ENCODE data around the gene IFI30.

The IFI30 gene

DNA sequence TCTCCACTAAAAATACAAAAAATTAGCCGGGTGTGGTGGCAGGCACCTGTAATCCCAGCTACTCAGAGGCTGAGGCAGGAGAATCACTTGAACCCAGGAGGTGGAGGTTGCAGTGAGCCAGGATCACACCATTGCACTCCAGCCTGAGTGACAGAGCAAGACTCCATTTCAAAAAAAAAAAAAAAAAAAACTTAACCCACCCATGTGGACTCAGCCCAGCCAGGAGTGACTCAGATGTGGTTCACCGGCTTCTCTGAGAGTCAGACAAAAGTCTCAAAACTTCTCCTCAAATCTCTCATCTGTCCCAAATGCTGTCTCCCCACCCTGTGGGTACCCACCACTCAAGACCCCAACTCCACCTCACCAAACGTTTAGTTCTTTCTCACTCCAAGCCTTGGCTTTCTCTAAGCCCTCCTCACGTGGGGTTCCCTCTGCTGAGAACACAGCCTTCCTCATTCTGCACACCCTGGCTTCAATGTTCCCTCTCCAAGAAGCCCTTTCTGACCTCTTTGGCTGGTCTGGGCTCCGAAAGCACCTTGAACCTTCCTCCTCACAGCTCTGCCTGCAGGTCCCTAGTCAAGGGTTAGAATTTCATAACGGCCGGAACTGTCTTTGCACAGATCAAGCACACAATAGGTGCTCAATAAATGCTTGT, 41.3 kb downstream of the IFI30 start:
- H3K36me3 ChIP-seq (ENCODE audit: control insufficient read depth, insufficient read depth, low read length): no peaks in the 10 kb centered on the region

DNA sequence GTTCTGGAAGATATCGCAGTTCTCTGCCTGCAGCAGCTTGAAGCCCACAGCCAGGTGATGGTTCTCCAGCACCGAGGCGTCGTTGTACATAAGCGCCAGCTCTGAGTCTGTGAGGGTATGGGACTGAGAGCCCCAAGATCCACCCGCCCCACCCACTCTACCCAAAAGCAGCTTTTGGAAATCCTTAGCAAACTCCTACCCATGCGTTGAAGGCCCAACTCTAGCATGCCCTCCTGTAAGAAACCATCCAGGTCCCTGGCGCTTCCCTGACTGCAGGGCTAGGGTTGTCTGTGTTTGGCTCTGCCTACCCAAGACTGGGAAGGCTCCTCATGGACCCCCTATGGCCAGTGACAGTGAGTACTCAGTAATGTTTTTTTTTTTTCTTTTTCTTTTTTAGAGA, 43.2 kb downstream of the IFI30 start:
- Histone ChIP-seq H3K9ac (ENCODE audit: low read length) (no peak overlapping the region), H3K36me3 (ENCODE audit: control insufficient read depth, insufficient read depth, low read length) (no peaks in the 10 kb centered on the region), H3K4me3 (ENCODE audit: low read length) (no peak overlapping the region), H3K27me3 (ENCODE audit: control insufficient read depth, insufficient read depth, low read length) (peaks cover 8% of the 10 kb centered on the region), H3K9me3 (ENCODE audit: control insufficient read depth, low read length) (no peaks in the 10 kb centered on the region), H3K4me1 (ENCODE audit: control insufficient read depth, insufficient read depth, low read length) (no peaks in the 10 kb centered on the region)

More for the DNA sequence above, 41.3 kb downstream of the IFI30 start:
- Histone ChIP-seq H3K9ac (ENCODE audit: low read length) (no peak overlapping the region), H3K4me1 (ENCODE audit: control insufficient read depth, insufficient read depth, low read length) (no peaks in the 10 kb centered on the region), H3K4me3 (ENCODE audit: low read length) (no peak overlapping the region), H3K9me3 (ENCODE audit: control insufficient read depth, low read length) (no peaks in the 10 kb centered on the region), H3K27me3 (ENCODE audit: control insufficient read depth, insufficient read depth, low read length) (no peaks in the 10 kb centered on the region)

DNA sequence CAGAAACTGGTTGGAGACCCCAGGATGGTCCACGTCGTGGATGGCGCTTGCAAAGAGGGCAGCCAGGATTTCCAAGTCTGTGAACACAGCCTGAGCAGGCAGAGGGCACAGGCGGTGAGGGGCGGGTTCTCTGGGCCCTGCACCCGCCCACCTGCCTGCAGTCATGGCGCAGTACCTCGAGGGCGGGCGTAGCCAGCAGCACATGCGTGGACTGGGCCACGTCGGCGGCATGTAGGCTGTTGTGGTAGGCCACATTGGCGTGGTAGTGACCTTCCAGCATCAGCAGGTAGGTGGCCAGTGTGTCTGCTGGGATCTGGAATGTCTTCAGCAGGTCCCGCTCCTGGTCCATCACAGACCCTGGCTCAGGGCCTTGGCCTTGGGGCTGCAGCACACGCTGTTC, 44.5 kb downstream of the IFI30 start:
- peaks cover 8% of the 10 kb centered on the region for H3K27me3 ChIP-seq (ENCODE audit: control insufficient read depth, insufficient read depth, low read length)
- no peak overlapping the region for H3K4me3 ChIP-seq (ENCODE audit: low read length)
- no peaks in the 10 kb centered on the region for H3K9me3 ChIP-seq (ENCODE audit: control insufficient read depth, low read length)
- no peak overlapping the region for H3K9ac ChIP-seq (ENCODE audit: low read length)
- H3K4me1 ChIP-seq (ENCODE audit: control insufficient read depth, insufficient read depth, low read length): no peaks in the 10 kb centered on the region
- no peaks in the 10 kb centered on the region for H3K36me3 ChIP-seq (ENCODE audit: control insufficient read depth, insufficient read depth, low read length)

DNA sequence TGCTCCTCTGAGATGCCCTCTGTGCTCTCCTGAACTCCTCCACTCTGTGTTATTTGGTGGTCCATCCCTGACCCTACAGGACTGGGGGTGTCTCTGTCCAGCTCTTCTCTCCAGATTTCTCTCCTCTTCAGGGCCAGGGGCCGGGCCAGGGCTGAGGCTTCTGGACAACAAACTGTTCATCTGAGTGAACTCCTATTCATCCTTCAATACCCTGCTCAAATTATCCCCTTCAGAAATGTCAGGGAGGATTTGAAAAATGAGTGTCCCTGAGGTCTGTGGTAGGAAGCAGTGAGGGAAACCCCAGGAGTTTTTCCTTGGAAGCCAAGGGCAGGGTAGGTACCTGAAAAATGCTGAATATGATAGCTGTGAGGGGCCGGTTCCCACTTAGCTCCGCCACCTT, 45.0 kb downstream of the IFI30 start:
- H3K36me3 ChIP-seq (ENCODE audit: control insufficient read depth, insufficient read depth, low read length): no peaks in the 10 kb centered on the region
- H3K4me3 ChIP-seq (ENCODE audit: low read length): no peak overlapping the region
- peaks cover 8% of the 10 kb centered on the region for H3K27me3 ChIP-seq (ENCODE audit: control insufficient read depth, insufficient read depth, low read length)
- H3K9ac ChIP-seq (ENCODE audit: low read length): no peak overlapping the region
- H3K4me1 ChIP-seq (ENCODE audit: control insufficient read depth, insufficient read depth, low read length): no peaks in the 10 kb centered on the region
- no peaks in the 10 kb centered on the region for H3K9me3 ChIP-seq (ENCODE audit: control insufficient read depth, low read length)

DNA sequence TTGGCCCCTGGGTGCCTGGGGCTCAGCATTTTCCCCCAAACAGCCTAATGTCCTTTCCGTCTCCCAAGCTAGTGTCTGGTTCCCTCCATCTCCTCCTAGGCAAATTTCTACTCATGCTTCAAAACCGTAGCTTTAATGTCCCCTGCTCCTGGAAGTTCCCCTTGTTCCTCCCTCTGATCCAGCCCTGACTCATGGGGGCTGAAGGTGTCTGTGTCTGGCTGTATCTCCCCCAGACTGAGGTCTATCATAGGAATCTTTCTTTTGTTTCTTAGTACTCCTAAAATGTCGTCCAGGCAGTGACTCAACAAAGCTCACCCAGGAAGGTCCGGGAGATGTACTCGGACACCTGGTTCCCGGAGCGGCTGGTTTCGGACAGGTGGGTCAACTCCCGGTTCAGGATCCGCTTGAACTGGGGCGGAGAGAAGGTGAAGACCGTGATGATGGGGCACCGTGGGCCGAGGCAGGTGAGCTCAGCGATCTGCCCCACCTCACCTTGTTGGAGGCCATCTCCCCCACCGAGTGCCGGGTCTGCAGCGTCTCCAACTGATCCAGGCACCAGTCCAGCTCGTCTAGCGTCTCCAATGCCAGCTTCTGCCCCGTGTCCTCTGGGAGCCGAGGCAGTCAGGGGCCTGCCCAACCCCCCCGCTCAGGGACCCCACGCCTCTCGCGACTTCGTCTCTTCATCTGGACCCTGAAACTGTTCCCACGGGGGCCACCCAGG, 46.5 kb downstream of the IFI30 start:
- Histone ChIP-seq H3K4me3 (ENCODE audit: low read length) (no peak overlapping the region), H3K9me3 (ENCODE audit: control insufficient read depth, low read length) (no peaks in the 10 kb centered on the region), H3K9ac (ENCODE audit: low read length) (no peak overlapping the region), H3K27me3 (ENCODE audit: control insufficient read depth, insufficient read depth, low read length) (peaks cover 14% of the 10 kb centered on the region), H3K36me3 (ENCODE audit: control insufficient read depth, insufficient read depth, low read length) (no peaks in the 10 kb centered on the region), H3K4me1 (ENCODE audit: control insufficient read depth, insufficient read depth, low read length) (peaks cover 10% of the 10 kb centered on the region)

DNA sequence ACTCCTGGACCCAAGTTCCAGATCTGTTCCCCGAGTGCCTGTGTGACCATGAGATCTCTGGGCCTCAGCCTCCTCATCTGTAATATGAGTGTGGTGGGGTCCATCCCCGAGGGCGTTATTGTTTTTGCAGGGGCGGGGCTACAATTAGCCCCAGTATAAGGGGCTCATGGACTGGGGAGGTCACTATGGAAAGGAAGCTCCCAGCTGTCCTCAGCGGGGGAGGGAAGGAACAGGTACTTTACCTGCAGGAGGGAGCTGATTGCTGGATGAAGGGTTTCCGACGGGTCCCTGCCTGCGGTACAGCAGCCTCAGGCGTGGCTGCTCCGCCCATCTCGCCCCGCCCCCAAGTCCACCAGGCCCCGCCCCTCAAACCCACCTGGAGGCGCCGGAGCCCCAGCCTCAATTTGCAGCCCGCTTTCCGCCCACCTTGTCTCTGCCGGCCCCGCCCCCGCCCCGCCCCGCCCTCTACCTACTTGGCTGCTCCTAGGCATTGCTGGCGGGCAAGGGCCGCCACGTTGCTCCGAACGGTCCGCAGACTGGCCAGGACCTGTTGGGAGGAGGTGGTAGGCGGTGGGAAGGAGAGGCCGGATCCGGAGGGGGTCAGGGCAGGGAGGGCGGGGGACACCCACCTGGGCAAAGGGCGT, 47.1 kb downstream of the IFI30 start:
- no peak overlapping the region for H3K9ac ChIP-seq (ENCODE audit: low read length)
- H3K27me3 ChIP-seq (ENCODE audit: control insufficient read depth, insufficient read depth, low read length): peaks cover 21% of the 10 kb centered on the region
- H3K9me3 ChIP-seq (ENCODE audit: control insufficient read depth, low read length): no peaks in the 10 kb centered on the region
- no peaks in the 10 kb centered on the region for H3K36me3 ChIP-seq (ENCODE audit: control insufficient read depth, insufficient read depth, low read length)
- no peak overlapping the region for H3K4me3 ChIP-seq (ENCODE audit: low read length)
- peaks cover 14% of the 10 kb centered on the region for H3K4me1 ChIP-seq (ENCODE audit: control insufficient read depth, insufficient read depth, low read length)

DNA sequence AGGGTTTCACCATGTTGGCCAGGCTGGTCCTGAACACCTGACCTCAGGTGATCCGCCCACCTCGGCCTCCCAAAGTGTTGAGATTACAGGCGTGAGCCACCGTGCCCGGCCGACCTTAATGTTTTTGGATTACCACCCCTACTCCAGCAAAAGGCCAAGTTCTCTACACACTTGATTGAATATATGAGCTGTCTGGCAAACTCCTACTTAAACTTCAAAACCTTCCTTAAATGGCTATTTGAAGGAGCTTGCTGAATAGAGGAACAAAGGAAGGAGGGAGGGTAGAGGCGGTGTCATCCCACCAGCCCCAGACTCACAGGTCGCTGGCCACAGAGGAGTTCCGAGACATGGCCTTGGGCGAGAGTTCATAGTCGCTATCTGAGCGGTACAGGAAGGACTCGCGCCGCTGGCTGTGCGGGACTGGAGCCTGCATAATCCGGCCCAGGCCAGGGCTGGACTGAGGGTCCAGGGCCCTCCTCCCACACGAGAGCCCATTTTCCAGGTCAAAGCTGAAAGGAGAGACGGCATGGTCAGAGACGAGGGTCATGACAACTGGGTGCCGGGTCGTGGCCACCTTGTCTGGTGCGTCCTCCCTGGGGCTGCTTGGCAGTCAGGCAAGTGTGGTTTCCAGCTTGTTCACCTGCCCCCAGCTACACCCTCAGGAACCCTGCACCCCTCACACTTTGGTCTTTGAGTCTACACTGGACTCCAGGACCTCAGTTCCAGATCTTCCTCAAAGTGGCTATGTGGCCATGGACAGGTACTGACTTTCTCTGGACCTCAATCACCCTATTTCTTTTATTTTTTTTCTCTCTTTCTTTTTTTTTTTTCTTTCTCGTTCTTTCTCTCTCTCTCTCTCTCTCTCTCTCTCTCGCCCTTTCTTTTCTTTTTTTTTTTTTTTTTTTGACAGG, 48.5 kb downstream of the IFI30 start:
- Histone ChIP-seq H3K27me3 (ENCODE audit: control insufficient read depth, insufficient read depth, low read length) (peaks cover 34% of the 10 kb centered on the region), H3K9ac (ENCODE audit: low read length) (no peak overlapping the region), H3K36me3 (ENCODE audit: control insufficient read depth, insufficient read depth, low read length) (no peaks in the 10 kb centered on the region), H3K4me1 (ENCODE audit: control insufficient read depth, insufficient read depth, low read length) (peaks cover 17% of the 10 kb centered on the region), H3K9me3 (ENCODE audit: control insufficient read depth, low read length) (no peaks in the 10 kb centered on the region), H3K4me3 (ENCODE audit: low read length) (no peak overlapping the region)

DNA sequence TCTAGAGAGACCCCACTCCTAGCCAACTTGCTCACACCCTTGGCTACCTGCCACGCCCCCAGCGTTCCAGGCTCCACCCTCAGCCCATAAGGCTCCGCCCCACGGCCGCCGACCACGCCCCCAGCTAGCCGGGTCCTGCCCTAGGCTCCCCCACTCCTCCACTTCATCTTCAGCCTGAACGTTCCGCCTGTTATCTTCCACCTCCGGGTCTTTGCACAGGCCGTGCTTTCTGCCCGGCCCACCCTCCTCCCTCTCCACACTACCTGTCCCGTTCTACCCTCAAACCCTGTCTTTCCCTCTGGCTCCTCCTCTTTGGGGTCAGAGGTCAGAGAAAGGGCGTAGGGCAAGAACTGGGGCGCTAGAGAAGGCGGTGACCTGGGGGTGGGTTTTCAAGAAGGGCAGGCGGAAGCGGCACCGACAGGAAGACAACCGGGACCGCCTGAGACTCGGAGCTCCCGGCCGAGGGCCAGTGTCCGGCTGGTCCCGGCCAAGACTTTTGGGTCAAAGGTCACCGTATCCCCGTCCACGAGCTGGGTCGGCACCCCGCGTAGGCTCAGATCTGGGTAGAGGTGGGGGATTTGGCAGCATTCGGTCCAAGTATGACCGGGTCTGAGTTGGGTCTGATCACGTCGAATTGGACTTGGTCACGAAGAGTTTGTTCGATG, 50.4 kb downstream of the IFI30 start:
- Histone ChIP-seq H3K9ac (ENCODE audit: low read length) (peak overlapping the region; percentile 64), H3K4me1 (ENCODE audit: control insufficient read depth, insufficient read depth, low read length) (peaks cover 17% of the 10 kb centered on the region), H3K27me3 (ENCODE audit: control insufficient read depth, insufficient read depth, low read length) (peaks cover 45% of the 10 kb centered on the region), H3K36me3 (ENCODE audit: control insufficient read depth, insufficient read depth, low read length) (no peaks in the 10 kb centered on the region), H3K4me3 (ENCODE audit: low read length) (peak overlapping the region; percentile 78), H3K9me3 (ENCODE audit: control insufficient read depth, low read length) (no peaks in the 10 kb centered on the region)

GRCh38 chr19:18224525-18225354, 51.1 kb downstream of the IFI30 start:
- Histone ChIP-seq H3K27me3 (ENCODE audit: control insufficient read depth, insufficient read depth, low read length) (peaks cover 45% of the 10 kb centered on the region), H3K9me3 (ENCODE audit: control insufficient read depth, low read length) (no peaks in the 10 kb centered on the region), H3K4me3 (ENCODE audit: low read length) (peak overlapping the region; percentile 78), H3K36me3 (ENCODE audit: control insufficient read depth, insufficient read depth, low read length) (no peaks in the 10 kb centered on the region), H3K4me1 (ENCODE audit: control insufficient read depth, insufficient read depth, low read length) (peaks cover 17% of the 10 kb centered on the region), H3K9ac (ENCODE audit: low read length) (peak overlapping the region; percentile 64)

DNA sequence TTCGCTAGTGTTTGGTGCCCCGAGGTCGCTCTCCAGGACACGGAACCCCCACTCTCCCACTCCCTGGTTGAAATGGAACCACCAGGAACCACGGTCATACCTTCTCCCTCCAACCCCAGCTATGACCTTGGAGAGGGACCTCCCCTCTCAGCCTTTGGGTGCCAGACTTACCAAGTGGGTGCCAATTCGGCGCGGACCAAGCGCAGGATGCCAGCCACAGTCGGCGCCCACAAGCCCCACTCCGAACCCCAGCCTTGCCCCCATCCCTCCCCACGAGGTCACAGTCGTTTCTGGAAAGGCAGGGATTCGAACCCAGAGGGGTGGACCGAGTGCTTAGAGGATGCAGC, 51.7 kb downstream of the IFI30 start:
- peaks cover 44% of the 10 kb centered on the region for H3K27me3 ChIP-seq (ENCODE audit: control insufficient read depth, insufficient read depth, low read length)
- H3K9ac ChIP-seq (ENCODE audit: low read length): no peak overlapping the region
- H3K4me3 ChIP-seq (ENCODE audit: low read length): no peak overlapping the region
- H3K9me3 ChIP-seq (ENCODE audit: control insufficient read depth, low read length): no peaks in the 10 kb centered on the region
- no peaks in the 10 kb centered on the region for H3K36me3 ChIP-seq (ENCODE audit: control insufficient read depth, insufficient read depth, low read length)
- H3K4me1 ChIP-seq (ENCODE audit: control insufficient read depth, insufficient read depth, low read length): peaks cover 17% of the 10 kb centered on the region

Measured in mucosa of stomach (tissue), 1 donor.